Stimulated activated CD4-positive, alpha-beta T cell treated with anti-CD3 and anti-CD28 coated beads, Interleukin-1b, Interleukin-23, amount 100 ng/mL, for 4 hours (primary cell): ENCODE measurements around the gene NDUFAF7.
"Not testable (repeated sequence)": the region's sequence is repeated elsewhere in the genome, so short reads cannot be mapped to it uniquely, and the experiment has no call there.

Experiments used
- DNase-seq, 2 donors: peaks; one replicate each; pipeline ENCODE4 v3.0.0-alpha.2; 2020; ENCODE audit warnings: low read depth in 2 of 2

NDUFAF7 gene

GRCh38 chr2:37215250-37215649, 16.2 kb upstream of the NDUFAF7 start:
- DNase-seq = no peak

- DNase-seq = no peak
These were observed 12.4 kb upstream of the NDUFAF7 start for GRCh38 chr2:37219046-37219445.

DNA sequence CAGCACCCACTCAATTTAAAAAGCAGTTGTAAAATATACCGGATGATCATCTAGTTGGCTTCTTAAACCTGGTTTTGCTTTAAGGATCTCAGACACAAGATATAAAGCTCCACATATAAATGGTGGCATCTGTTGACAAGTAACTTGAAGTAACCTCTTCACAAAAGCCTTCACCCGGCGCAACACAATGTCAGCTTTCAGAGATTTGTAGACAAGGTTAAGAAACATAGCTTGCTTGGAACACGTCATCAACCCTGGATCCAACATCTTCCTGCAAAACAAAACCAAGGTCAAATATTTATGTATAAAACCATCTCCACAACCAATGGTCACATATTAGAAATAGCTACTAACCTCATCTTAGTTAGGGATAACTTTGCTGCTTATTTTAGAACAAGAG, 8.3 kb upstream of the NDUFAF7 start:
- no peak for DNase-seq

GRCh38 chr2:37224063-37224462, 7.4 kb upstream of the NDUFAF7 start:
- DNase-seq = no peak

GRCh38 chr2:37225129-37225528, 6.3 kb upstream of the NDUFAF7 start:
- DNase-seq = not testable (repeated sequence)

GRCh38 chr2:37226863-37227262, 4.6 kb upstream of the NDUFAF7 start:
- no peak for DNase-seq

DNA sequence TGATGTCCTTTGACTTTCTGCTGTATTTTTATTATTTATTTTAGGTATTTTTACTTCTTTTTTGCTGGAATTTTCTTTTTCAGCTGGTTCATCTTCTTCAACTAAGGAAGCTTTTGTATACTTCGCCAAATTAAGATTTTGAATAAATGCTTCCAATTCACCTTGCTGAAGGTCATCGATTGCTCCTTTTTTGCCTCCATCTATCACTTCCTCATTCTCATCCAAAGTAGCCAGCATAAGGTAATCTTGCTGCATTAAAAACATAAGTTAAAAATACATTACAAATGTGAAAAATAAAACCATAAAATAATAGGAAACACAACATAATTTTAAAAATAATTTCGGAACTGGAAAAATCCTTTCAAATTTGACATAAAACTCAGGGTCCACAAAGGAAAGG, 2.7 kb upstream of the NDUFAF7 start:
- no peak for DNase-seq

DNA sequence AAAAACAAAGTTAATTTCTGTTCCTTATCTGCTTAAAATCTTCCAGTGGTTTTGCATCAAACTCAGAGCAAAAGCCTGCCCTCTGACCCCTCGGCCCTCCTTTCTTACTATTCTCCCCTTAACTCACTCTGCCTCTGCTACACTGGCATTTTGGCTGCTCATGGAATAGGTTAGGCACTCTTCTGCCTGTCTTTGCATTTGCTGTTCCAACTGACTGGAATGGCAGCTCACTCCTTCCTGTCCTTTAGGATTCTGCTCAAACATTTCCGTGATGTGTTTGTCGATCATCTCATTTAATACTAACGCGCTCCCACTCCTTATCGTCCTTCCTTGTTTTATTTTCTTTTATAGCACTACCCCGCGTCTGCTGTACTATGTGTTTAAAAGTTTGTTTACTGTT, 877 bp upstream of the NDUFAF7 start:
- no peak for DNase-seq

GRCh38 chr2:37232131-37232933, 874 bp downstream of the NDUFAF7 start:
- no peak for DNase-seq

GRCh38 chr2:37243435-37243834, 12.0 kb downstream of the NDUFAF7 start:
- DNase-seq = no peak

DNA sequence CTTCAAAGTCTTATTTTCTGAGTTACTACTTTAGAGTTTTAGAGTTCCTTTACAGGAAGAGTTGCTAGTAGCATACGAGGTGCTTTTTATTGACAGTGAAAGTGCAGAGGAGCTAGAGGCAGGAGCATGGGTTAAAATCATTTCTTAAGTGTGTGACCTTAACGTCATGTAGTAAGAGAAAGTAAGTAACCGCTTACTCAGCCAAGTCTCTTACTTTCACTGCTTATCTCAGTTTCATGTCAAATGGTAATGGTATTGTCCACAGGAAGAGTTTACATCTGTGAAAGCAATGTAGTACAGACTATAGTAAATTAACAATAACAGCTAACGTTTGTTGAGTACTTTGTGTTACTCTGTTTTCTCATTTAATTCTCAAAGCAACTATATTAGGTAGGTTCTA, 12.6 kb downstream of the NDUFAF7 start:
- DNase-seq = no peak

DNA sequence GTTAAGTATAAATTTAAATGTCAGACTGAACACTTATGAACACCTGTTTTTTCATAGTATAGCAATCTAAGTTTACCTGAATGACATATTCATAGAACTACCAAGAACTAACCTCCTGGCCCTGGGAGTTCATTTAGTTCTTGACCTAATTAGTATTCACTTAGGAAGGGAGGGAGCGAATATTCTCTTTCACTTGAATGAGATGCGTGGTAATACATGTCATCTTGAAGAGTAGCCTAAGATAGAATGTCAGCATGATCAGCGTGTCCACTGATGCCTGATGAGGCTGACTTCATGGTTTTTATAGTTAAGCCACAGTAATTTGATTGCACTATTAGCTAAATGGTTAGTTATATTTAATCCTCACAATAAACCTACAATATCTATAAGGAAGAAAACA, 13.3 kb downstream of the NDUFAF7 start:
- DNase-seq = no peak

GRCh38 chr2:37246205-37246604, 14.7 kb downstream of the NDUFAF7 start:
- no peak for DNase-seq

GRCh38 chr2:37250869-37251740, 19.6 kb downstream of the NDUFAF7 start:
- no peak for DNase-seq

GRCh38 chr2:37262522-37262921, 31.1 kb downstream of the NDUFAF7 start:
- DNase-seq = no peak

DNA sequence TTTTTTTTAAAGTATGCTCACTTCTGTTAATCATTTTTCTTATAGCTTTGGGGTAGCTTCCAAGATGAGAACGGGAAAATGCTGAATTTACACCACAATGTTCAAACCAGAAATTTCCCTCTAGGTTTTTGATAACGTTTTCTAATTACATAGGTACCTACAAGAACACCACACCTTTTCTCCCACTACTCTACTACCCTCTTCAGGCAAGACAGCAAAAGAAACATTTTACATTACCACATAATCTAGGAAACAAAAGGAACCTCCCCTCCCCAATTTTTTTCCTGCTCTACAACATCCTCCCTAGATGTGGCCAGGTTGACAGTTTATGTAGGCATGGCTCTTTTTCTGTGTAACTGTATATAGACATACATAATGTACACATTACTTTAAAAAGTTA, 32.4 kb downstream of the NDUFAF7 start:
- no peak for DNase-seq

DNA sequence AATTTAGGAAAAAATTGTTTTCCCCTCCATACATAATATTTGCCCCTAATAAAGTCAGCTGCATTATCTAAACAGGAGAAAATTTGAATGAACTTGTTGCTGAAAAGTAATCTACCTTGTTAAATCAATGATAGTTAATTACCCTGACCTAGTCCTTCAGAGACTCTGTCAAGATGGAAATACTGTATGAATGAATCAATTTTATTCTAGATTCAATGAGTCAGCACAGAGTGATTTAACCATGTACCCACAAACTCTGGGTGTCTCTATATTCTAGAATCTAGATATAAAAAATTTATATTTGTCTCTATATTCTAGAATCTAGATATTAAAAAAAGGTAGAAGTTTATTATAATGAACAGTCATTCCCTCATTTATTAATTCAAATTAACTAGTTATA, 36.2 kb downstream of the NDUFAF7 start:
- no peak for DNase-seq

DNA sequence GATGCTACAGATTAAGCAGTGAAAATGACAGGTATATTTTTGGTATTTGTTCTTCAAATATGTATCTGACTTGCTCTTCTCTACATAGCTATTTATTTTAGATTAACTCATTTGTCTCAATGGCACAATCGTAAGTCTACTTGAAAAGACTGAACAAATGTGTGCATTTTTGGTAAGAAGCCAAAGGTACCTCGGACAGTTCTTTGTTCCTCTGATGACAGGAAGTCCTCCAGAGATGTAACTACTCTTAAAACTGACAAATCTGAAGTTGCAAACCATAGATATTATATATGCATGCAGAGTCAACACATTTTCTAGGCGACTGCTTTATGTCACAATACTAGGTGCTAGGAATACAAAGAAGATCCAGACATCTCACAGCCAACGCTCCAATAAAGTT, 36.7 kb downstream of the NDUFAF7 start:
- no peak for DNase-seq

GRCh38 chr2:37271376-37272067, 40.1 kb downstream of the NDUFAF7 start:
- DNase-seq = no peak

- DNase-seq = no peak
These were observed 43.0 kb downstream of the NDUFAF7 start for GRCh38 chr2:37274359-37274965.

GRCh38 chr2:37276291-37276690, 44.8 kb downstream of the NDUFAF7 start:
- DNase-seq = no peak

- DNase-seq = no peak
These were observed 50.5 kb downstream of the NDUFAF7 start for GRCh38 chr2:37281916-37282315.
